Activated CD4-positive, CD25-positive, alpha-beta regulatory T cell (primary cell): ENCODE measurements around the gene MRPL2.

ENCODE experiments used
- DNase-seq, 4 experiments: peaks; one replicate each; lab custom pipeline; 2025; lab: John Stamatoyannopoulos, UW

MRPL2 gene

DNA sequence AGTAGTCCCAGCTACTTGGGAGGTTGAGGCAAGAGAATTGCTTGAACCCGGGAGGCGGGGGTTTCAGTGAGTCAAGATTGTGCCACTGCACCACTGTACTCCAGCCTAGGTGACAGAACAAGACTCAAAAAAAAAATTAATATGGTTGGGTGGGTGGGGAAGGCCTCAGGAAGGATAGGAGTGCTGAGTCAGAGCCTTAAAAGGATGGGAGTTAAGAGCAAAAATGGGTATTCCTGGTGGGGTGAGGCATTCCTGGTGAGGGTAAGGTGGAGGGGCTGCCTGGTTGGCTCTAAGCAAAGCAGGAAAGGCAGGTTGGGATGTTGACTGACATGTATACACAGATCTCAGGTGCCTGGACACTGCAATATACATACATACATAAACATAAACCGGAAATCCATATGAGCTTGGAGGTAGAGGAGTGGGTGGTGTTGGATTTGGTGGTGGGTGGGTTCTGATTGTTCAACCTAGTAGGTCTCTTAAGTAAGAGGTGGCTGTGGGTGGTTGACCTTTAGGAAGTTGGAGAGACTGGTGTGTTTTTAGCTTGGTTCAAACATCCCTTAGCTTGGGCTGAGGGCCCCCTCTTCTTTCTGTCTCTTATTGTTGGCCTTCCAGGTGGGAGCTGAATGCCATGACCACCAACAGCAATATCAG is 39.1 kb downstream of the MRPL2 start:
- no peak for DNase-seq

DNA sequence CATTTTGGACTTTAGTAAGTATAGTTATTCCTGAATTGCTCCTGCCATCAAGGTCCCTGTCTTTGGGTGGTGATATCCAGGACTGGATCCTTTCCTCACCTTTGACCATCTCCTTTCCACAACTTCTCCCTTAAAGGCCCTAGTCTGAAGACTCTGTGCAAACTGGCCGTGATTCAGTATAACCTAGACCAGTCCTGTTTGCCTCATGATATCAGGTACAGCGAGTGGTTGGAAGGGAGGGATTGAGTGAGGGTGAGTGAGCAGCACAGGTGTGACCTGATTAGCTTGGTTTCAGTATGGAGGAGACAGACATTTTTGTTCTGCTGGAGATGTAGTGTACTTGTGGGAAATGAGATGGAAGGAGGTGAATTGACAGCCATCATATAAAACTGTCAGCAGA is 40.1 kb downstream of the MRPL2 start:
- no peak for DNase-seq

- DNase-seq: no peak
Observed at GRCh38 chr6:43016943-43017334, 42.3 kb downstream of the MRPL2 start.

- DNase-seq: no peak
Observed at GRCh38 chr6:43016176-43016942, 42.9 kb downstream of the MRPL2 start.

DNA sequence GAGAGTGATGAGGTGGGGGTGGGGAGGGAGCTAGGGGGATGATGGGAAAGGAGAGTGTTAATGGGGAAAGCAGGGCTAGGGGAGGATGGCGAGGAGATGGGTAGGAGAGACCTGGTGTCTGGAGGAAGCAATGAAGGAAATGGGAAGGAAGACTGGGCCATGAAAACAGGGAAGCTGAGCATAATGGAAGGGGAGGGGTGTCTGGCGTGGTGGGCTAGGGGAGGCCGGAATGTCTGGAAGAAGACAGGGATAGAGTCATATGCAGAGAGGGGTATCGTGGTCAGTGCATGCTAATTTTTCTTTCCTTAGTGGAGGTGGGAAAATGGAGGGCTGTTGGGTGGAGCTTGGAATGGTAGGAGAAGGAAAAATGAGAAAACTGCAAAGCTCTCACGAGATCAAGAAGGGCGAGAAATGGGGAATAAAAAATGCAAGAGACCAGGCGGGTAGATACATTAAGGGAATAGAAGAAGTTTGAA is 44.8 kb downstream of the MRPL2 start:
- no peak for DNase-seq

GRCh38 chr6:43013843-43014433 is 45.3 kb downstream of the MRPL2 start, which contains the start of the genes KLHDC3 and MEA1:
TSS of gene KLHDC3 (plus strand) at chr6:43014249. CDS start at chr6:43017193, 2,944 bp downstream.
TSS of gene MEA1 (minus strand) at chr6:43013946. CDS start at chr6:43013813, 133 bp downstream.
- peak; percentile 90 to 96 (median 95) for DNase-seq

DNA sequence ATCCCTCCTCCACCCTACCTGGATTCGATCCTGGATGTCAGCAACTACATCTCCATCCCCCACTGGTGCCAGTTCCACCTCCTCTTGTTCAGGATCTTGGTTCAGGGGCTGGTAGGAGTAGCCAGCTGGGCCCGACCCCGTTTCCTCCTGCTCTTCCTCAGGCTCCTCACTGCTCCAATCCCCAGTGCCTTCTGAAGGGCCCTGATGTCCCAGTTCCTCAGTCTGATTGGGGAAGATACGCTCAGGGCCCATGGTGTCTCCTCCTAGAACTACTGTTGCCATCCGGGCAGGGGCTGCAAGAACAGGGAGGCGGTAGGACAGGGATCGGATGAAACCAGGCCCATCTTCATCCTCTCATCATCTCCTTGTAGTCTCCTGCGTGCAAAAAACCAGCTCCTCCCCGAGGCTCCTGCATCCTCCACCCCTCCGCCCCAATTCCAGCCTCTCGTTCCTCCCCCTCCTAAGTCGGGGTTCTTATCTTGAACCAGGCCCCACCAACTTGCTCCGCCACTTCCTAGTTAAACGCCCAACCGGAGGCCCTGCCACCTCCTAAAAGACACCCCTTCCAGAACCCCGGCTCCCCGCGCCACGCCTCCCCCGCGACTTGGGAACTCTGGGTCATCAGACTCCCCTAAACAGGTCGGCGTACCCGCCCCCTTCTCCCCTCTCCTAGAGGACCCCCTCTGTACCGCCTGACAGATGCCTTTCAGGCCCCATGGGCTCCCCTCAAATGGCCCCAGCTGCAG is 46.0 kb downstream of the MRPL2 start:
- peak in 1 of 4 experiments; percentile 59 for DNase-seq

DNA sequence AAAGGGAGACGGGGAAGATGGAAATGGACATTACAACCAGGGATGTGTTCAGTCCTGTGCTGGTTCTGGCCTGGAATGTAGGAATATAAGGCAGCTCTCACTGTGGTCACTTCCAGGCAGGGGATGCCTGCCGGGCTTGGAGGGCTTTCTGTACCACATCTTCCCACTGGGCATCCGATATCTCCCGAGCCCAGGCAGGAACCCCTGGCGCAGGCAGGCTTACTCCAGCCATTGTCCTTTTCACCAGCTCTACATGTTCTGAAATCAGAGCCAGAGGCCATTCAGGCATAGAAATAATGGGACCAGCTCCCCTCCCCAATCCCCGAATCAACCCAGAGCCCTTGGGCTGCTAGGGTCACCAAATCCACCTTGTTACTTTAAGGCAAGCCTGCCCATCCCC is 46.9 kb downstream of the MRPL2 start:
- no peak for DNase-seq

DNA sequence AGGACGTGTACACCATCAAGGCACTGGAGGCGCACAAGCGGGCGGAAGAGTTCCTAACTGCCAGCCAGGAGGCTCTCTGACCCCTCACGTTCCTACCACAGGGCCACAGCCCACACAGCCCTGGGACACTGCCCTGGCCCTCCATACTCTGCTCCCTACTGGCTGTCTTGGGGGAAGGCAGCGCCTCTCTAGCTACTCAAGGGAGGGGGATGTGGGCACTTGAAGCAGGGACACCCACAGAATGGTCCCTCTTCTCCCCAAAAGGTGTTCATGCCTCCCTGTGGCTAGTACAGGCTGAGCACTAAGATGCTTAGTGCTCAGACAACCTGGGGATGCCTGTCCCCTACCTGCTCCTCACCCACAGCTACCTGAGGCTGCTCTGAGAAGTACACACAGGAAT is 48.0 kb downstream of the MRPL2 start:
- no peak for DNase-seq

DNA sequence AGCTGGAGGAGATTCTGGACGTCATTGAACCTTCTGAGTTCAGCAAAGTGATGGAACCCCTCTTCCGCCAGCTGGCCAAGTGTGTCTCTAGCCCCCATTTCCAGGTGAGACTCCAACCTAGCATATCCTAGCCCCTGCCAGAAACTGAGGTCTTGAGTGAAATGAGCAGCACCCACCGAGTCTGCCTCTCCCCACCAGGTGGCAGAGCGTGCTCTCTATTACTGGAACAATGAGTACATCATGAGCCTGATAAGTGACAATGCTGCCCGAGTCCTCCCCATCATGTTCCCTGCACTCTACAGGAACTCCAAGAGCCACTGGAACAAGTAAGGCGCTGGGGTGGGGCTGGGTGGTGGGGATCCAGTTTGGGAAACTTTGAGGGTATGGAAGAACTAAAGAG is 50.1 kb downstream of the MRPL2 start:
- DNase-seq: no peak

DNA sequence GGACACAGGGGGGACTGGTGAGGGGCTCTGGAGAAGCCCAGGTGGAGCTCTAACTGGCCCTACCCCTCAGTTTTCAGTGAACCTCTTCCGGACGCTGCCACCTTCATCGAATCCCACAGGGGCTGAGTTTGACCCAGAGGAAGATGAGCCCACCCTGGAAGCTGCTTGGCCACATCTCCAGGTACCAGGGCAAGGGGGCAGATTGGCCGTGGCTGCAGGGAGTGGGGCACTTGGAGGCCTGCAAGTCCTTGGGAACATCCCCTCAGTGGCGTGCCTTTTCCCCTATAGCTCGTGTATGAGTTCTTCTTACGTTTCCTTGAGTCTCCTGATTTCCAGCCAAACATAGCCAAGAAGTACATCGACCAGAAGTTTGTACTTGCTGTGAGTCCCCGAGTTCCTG is 52.1 kb downstream of the MRPL2 start:
- DNase-seq: no peak

GRCh38 chr6:43006251-43006650 is 53.0 kb downstream of the MRPL2 start:
- no peak for DNase-seq

DNA sequence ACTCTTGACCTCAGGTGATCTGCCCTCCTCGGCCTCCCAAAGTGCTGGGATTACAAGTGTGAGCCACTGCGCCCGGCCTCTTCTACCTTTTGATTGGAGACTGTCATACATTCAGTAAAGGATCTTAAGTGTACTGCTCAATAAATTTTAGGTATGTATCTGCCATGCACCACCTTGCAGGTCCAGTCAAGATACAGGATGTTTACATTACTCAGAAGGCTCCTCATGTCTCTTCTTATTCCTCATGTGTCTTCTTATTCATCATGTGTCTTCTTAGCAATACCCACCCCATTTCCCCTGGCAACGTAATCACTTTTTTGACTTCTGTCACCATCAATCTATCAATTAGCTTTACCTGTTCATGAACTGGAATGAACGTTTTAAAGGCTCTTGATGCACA is 53.4 kb downstream of the MRPL2 start:
- no peak for DNase-seq
